Inferior parietal cortex (tissue), 1 donor: ENCODE results near the gene C20orf202.

Source experiments
- DNase-seq: peaks from one replicate; pipeline ENCODE4 v3.0.0-alpha.2; 2016; ENCODE audit errors: extremely low spot score

Gene C20orf202

DNA sequence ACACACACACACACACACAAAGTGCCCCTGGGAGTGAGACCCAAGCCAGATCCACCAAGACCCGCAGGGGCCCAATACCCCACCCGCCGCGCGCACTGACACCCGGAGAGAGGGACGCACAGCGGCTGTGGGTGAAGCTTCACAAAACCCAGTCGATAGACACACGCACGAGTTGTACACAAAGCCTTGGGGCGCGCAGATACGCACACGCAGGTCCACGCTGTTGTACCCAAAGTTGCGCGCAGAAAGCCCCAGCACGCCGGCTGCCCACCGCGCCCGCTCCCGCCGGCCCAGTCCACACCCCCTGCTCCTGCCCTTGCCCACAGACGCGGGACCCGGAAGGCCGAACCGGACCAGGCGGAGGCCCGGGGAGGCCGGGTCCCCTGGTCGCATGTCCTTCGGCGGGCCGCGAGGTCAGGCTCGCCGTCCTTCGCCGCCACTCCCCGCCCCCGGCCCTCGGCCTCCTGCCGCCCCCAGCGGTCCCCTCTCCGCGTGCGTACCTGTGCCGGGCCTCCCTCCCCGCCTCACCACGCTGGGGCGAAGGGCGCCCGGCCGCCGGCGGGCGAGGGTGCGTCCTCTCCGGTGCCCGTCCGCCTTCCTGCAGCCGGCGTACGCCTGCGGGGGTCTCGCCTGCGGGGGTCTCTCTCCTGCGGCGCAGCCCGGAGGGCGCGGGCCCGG, 18.5 kb upstream of the C20orf202 start, which contains the start of gene TMEM74B:
Gene TMEM74B (minus strand): TSS at position 344 of the 678 bp plus-strand sequence. CDS start 1,180 bp downstream, outside the sequence.
- DNase-seq = no peak

DNA sequence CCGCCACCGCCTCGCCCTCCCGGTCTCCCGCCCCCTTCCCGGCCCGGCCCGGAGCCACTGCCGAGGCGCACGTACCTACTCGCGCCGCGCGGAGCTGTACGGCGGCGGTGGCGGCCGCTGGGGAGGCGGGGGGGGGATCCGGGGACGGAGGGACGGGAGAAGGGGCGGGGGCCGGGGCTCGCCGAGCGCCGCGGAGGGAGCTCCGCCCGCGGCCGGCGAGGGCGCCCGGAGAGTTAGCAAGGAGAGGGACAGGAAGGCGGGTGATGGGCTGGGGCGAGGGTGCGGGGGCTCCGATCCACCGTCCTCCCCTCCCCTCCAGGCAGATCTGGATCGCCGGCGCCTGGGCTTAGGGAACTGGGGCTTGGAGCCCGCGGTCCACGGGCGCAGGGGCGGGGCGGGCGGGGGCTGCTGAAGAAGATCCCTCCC, 17.9 kb upstream of the C20orf202 start:
- DNase-seq = no peak

DNA sequence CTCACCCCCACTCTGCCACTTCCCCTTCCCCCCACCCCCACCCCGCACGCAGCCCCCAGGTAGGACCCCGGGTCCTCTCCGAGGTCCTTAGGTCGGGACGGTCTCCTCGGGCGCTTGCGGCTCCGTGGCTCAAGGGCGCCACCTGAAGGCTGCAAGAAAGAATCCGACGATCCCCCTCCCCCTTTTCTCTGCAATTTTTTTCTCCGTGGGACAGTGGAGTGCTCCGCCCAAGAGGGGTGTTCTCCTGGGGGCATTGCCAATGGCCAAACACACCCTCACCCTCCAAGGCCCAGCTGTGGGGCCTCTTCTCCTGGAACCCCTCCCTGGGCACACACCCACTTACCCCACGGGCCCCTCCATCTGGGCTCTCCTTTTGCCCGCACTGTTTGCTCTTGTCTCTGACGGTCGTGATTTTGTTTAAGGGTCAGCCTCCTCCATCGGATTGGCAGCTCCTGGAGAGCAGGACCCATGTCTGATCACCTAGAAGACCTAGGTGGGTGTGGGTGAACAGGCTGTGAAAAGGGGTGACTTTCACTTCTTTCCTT, 17.4 kb upstream of the C20orf202 start:
- DNase-seq = no peak

DNA sequence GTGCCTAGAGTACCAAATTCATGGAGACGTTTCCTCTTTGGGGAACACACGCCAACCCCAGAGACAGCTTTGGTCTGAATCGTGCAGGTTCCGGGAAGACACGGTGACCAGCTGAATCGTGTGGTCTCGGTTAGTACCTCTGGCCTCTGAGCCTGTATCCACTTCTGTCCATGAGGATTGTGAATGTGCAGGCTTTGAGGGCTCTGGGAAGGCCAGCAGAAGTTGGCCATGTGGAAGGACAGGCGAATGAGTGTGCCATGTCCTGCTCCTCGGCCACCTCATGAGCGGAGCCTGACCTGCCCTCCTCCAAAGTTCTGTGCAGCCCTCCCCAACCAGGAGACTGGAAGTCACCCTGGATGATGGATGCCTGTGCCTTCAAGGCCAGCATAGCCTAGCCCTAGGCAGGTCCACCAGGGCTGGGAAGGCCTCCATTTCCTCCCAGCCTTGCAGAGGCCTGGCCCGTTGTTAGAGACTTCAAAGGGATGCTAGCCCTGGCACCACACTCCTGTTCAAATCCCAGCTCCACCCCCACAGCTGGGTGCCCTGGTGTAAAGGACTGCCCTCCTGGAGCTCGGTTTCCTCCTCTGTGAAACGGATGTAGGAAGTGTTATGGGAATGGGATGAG, 16.8 kb upstream of the C20orf202 start:
- no peak for DNase-seq

- no peak for DNase-seq
Measured at GRCh38 chr20:1187605-1188171, 15.6 kb upstream of the C20orf202 start.

DNA sequence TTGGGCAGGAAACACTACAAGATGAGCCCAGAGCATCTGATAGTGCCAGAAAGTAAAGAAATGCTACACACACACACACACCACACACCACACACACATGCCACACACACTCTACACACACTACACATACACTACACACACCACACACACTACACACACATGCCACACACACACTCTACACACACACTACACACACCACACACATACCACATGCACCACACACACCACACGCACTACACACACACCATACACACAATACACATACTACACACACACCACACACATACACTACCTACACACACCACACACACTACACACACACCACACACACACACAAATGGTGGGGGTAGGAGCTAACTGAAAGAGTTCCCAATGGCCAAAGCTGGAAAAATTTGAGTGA, 14.9 kb upstream of the C20orf202 start:
- DNase-seq = no peak

GRCh38 chr20:1189827-1190226, 13.4 kb upstream of the C20orf202 start:
- DNase-seq = no peak

GRCh38 chr20:1190847-1191246, 12.4 kb upstream of the C20orf202 start:
- DNase-seq = no peak

DNA sequence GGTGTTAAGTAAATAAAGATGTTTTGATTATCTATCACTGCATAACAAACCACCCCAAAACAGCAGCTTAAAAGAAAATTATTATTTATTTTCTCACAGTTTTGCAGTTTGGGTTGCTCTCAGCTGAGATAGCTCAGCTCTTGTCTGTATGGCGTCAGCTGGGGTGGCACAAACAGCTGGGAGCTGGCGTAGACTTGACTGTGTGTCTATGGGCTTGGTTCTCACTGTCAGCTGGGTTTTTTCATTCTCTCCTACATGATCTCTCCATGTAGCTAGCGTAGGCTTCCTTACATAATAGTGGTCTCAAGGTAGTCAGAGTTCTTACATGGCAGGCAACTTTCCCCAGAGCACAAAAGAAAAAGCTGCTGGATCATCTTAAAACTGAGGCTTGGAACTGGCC, 12.0 kb upstream of the C20orf202 start:
- DNase-seq = no peak

- no peak for DNase-seq
Measured at GRCh38 chr20:1195226-1195625, 8.0 kb upstream of the C20orf202 start.

DNA sequence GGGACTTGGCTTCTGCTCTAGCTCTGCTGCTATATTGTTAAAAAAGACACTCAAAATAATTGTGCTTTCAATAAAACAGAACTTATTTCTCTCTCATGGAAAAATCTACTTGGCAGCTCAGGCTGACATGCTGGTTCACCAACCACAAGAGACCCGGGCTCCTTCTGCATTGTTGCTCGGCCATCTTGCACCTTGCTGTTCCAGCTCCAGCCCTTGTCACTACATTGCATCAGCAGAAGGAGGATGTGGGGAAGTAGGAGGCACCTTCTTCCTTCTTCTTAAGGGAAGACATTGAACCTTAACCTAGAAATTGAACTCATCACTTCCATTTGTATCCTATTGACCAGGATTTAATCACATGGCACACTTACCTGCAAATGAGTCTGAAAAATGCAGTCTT, 6.6 kb upstream of the C20orf202 start:
- DNase-seq = no peak

- DNase-seq = no peak
Measured at GRCh38 chr20:1197801-1198200, 5.5 kb upstream of the C20orf202 start.

DNA sequence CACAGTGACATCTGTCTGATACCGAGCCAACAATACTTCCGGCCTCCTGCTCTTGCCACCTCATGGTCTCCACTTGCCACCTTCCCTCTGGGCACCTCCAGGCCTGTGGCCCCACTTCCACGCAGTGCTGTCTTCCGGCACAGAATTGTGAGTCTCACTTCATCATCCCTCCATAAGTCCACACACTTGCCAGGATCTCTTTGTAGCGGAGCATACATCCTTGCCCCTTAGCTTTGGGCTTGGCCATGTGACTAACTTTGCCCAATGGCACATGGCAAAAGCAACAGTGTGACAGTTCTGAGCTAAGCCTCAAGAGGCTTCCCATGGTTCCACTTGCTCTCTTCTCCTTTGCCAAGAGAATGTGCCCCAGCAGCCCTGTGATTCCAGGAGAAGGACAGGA, 4.5 kb upstream of the C20orf202 start:
- no peak for DNase-seq

DNA sequence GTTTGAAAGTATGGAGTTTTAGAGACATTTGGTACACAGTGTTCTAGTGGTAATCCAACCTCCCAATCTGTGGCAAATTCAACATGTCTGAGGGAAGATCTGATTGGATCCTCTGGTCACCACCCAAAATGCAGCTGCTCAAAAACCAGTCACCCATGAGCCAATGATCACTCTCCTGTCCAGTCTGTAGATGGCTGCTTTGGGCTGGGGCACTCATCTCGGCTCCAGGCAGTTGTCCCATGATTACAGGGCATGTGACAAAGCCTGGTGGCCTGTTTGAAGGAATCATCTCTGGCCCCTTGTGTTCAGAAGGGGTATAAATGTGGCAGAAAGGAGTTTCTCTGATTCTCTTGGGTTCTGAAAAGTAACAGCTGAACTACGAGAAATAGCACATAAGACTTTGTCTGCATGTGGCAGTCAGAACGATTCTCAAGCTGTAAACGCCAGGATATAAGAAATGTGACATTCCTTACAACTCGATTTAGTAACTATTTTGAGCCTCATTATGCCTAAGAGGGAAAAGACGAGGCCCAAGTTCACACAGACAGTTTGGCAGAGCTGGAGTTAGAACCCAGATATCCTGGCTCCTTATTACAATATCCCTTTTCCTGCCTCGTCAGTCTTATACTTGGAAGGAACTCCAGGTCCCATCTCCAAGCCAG, 3.9 kb upstream of the C20orf202 start:
- DNase-seq = no peak

GRCh38 chr20:1199964-1200363, 3.3 kb upstream of the C20orf202 start:
- no peak for DNase-seq

- no peak for DNase-seq
Measured at GRCh38 chr20:1203630-1204029, 376 bp downstream of the C20orf202 start.

GRCh38 chr20:1204113-1204512, 859 bp downstream of the C20orf202 start:
- no peak for DNase-seq

DNA sequence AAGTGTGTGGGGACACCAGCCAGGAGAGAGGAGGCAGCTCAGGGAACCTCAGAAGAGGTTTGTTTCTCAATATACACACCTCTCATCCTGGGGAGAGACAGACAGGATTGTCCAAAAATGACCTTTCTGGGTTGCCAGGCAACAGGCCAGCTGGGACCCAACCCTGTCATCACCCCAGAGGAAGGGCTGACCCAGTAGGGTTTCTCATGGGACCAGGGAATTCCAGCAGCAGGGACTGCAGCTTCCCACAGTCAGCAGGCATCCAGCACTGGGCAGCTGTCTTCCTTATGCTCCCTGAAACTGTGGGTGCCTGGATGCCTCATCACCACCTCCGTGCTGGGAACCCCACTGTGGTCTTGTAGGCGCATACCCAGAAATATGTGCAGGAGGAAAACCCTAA, 1.3 kb downstream of the C20orf202 start:
- no peak for DNase-seq

DNA sequence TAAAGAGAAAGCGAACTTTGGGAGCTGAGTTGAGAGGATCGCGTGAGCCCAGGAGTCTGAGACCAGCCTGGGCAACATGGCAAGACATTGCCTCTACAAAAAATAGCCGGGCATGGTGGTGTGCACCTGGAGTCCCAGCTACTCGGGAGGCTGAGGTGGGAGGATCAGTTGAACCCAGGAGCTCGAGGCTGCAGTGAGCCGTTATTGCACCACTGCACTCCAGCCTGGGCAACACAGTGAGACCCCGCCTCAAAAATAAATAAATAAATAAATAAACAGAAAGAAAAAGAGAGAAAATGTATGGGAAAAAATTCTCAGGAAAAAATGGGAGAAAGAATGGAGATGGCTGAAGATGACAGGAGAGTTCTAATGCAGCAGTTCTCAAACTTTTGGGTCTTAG, 2.5 kb downstream of the C20orf202 start:
- no peak for DNase-seq

GRCh38 chr20:1206366-1207148, 3.3 kb downstream of the C20orf202 start:
- no peak for DNase-seq

DNA sequence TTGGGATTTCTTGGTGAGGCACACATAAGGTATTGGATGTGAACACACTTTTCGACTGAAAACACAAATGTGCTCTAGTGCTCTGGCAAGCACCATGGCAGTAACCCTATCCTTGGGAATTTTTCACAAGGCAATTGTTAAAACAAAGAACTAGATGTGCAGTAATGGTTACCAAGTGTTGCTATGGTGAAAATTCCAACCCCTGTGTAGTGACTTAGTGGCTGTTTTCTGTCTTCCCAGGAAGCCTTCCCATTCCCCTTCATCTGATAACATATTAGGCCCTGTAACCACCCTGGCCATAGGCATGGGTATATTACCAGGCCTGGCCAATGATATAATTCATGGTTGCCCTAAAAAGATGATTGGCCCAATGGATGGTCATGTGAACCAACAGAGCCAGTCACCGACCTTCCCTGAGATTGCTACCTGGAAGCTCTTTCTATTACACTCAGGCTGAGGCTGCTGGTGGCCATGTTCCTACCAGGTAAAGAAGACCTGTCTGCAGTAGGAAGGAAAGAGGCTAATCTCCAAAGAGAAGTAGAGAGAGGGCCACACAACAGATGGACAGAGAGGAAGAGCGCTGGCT, 4.1 kb downstream of the C20orf202 start:
- DNase-seq = no peak
